H9 (cell line): ENCODE results near the gene SRSF4. TPM values are rescaled to one million over a fixed set of nuclear protein-coding genes. Genes with fewer than 3 reads are reported as not detected.
"Not testable (repeated sequence)": the region's sequence is repeated elsewhere in the genome, so short reads cannot be mapped to it uniquely, and the experiment has no call there.

Source experiments
- DNase-seq: peaks from one replicate; pipeline ENCODE4 v3.0.0-alpha.2; 2017
- H2AFZ ChIP-seq: one replicate; pipeline ENCODE4 v1.6.1; 2013; ENCODE audit warnings: mild to moderate bottlenecking, low read length, control low read depth, moderate library complexity
- H2AK5ac ChIP-seq: 2 replicates; pipeline ENCODE4 v1.6.1; 2013; ENCODE audit warnings: low read length, control low read depth, mixed read lengths; ENCODE audit not compliant: insufficient read length
- H2BK120ac ChIP-seq: one replicate; pipeline ENCODE4 v1.6.1; 2013; ENCODE audit warnings: low read depth, mild to moderate bottlenecking, low read length, control low read depth, inconsistent platforms; ENCODE audit not compliant: poor library complexity, severe bottlenecking
- H2BK12ac ChIP-seq: 2 replicates; pipeline ENCODE4 v1.6.1; 2013; ENCODE audit warnings: low read length, control low read depth, mixed read lengths, low read depth; ENCODE audit not compliant: insufficient read length
- H2BK15ac ChIP-seq: 2 replicates; pipeline ENCODE4 v1.6.1; 2013; ENCODE audit warnings: low read depth, low read length, control low read depth
- H2BK20ac ChIP-seq: one replicate; pipeline ENCODE4 v1.6.1; 2013; ENCODE audit warnings: low read depth, mild to moderate bottlenecking, low read length, control low read depth, inconsistent platforms; ENCODE audit not compliant: poor library complexity, severe bottlenecking
- H2BK5ac ChIP-seq: 2 replicates; pipeline ENCODE4 v1.6.1; 2013; ENCODE audit warnings: low read length, control low read depth, mixed read lengths; ENCODE audit not compliant: insufficient read length
- H3K14ac ChIP-seq: 2 replicates; pipeline ENCODE4 v1.6.1; 2013; ENCODE audit warnings: low read length, control low read depth; ENCODE audit not compliant: insufficient read depth
- H3K18ac ChIP-seq: 2 replicates; pipeline ENCODE4 v1.6.1; 2013; ENCODE audit warnings: low read depth, mild to moderate bottlenecking, mixed read lengths, low read length, control low read depth; ENCODE audit not compliant: insufficient read length
- H3K23ac ChIP-seq: 2 replicates; pipeline ENCODE4 v1.6.1; 2013; ENCODE audit warnings: low read length, control low read depth, mixed read lengths, low read depth; ENCODE audit not compliant: insufficient read length
- H3K23me2 ChIP-seq: 2 replicates; pipeline ENCODE4 v1.6.1; 2013; ENCODE audit warnings: low read depth, mild to moderate bottlenecking, mixed read lengths, low read length, control low read depth; ENCODE audit not compliant: insufficient read length, poor library complexity, severe bottlenecking
- H3K27ac ChIP-seq: 2 replicates; pipeline ENCODE4 v1.5.1; 2013; ENCODE audit warnings: low read length, control low read depth, mixed read lengths, low read depth; ENCODE audit not compliant: insufficient read length
- H3K27me3 ChIP-seq: 2 replicates; pipeline ENCODE4 v1.6.1; 2013; ENCODE audit warnings: low read length, control low read depth, inconsistent platforms; ENCODE audit not compliant: insufficient read depth
- H3K4ac ChIP-seq: 2 replicates; pipeline ENCODE4 v1.6.1; 2013; ENCODE audit warnings: low read depth, mild to moderate bottlenecking, control low read depth, inconsistent platforms, low read length, moderate library complexity
- H3K4me1 ChIP-seq: 2 replicates; pipeline ENCODE4 v1.6.1; 2013; ENCODE audit warnings: low read length, control low read depth, inconsistent platforms; ENCODE audit not compliant: insufficient read depth
- H3K4me2 ChIP-seq: 2 replicates; pipeline ENCODE4 v1.6.1; 2013; ENCODE audit warnings: low read length, control low read depth, mixed read lengths; ENCODE audit not compliant: insufficient read length, insufficient read depth
- H3K56ac ChIP-seq: 2 replicates; pipeline ENCODE4 v1.6.1; 2013; ENCODE audit warnings: low read depth, mild to moderate bottlenecking, mixed read lengths, low read length, control low read depth; ENCODE audit not compliant: insufficient read length
- H3K79me1 ChIP-seq: 2 replicates; pipeline ENCODE4 v1.6.1; 2013; ENCODE audit warnings: low read depth, mild to moderate bottlenecking, moderate library complexity, low read length, control low read depth, inconsistent platforms; ENCODE audit not compliant: insufficient read depth, poor library complexity, severe bottlenecking
- H3K79me2 ChIP-seq: 2 replicates; pipeline ENCODE4 v1.6.1; 2013; ENCODE audit warnings: low read length, control low read depth, inconsistent platforms; ENCODE audit not compliant: insufficient read depth
- H3K9ac ChIP-seq: 2 replicates; pipeline ENCODE4 v1.6.1; 2013; ENCODE audit warnings: low read length, control low read depth, mixed read lengths; ENCODE audit not compliant: insufficient read length; ENCODE audit errors: extremely low read depth
- H3K9me3 ChIP-seq: one replicate; pipeline ENCODE4 v1.6.1; 2013; ENCODE audit warnings: low read depth, low read length, inconsistent platforms; ENCODE audit not compliant: control insufficient read depth
- H3T11ph ChIP-seq: one replicate; pipeline ENCODE4 v1.6.1; 2013; ENCODE audit warnings: mild to moderate bottlenecking, low read length, control low read depth, inconsistent platforms
- H4K20me1 ChIP-seq: one replicate; pipeline ENCODE4 v1.6.1; 2013; ENCODE audit not compliant: control insufficient read depth, insufficient read length, insufficient read depth
- H4K5ac ChIP-seq: 2 replicates; pipeline ENCODE4 v1.6.1; 2013; ENCODE audit warnings: low read depth, mild to moderate bottlenecking, mixed read lengths, low read length, control low read depth; ENCODE audit not compliant: insufficient read length
- H4K8ac ChIP-seq: replicated peaks from 2 replicates; pipeline ENCODE4 v1.6.1; 2013; ENCODE audit warnings: low read length, control low read depth, mixed read lengths, low read depth; ENCODE audit not compliant: insufficient read length
- H4K91ac ChIP-seq: 2 replicates; pipeline ENCODE4 v1.6.1; 2013; ENCODE audit warnings: low read depth, mild to moderate bottlenecking, moderate library complexity, mixed read lengths, low read length, control low read depth; ENCODE audit not compliant: insufficient read length
- H3K27ac Mint-ChIP-seq, 3 experiments: 2 replicates in 2 of 3; 3 replicates in 1 of 3; pipeline ENCODE4 v1.8.0; 2020 to 2021; ENCODE audit warnings: mixed read lengths in 3 of 3, mild to moderate bottlenecking in 1 of 3, moderate library complexity in 1 of 3
- H3K27me3 Mint-ChIP-seq: 2 replicates; pipeline ENCODE4 v1.8.0; 2021; ENCODE audit warnings: low read depth, mild to moderate bottlenecking, moderate library complexity, mixed read lengths
- H3K36me3 Mint-ChIP-seq, 3 experiments: 2 replicates in 2 of 3; 3 replicates in 1 of 3; pipeline ENCODE4 v1.8.0; 2020 to 2021; ENCODE audit warnings: low read depth in 3 of 3, mixed read lengths in 3 of 3; ENCODE audit not compliant: insufficient read depth in 1 of 3
- H3K4me1 Mint-ChIP-seq, 2 experiments: 2 replicates each; pipeline ENCODE4 v1.8.0; 2020; ENCODE audit warnings: mixed read lengths in 2 of 2
- H3K4me3 Mint-ChIP-seq, 2 experiments: 2 replicates in 1 of 2; 3 replicates in 1 of 2; pipeline ENCODE4 v1.8.0; 2020 to 2021; ENCODE audit warnings: mild to moderate bottlenecking in 2 of 2, mixed read lengths in 2 of 2, moderate library complexity in 1 of 2
- H3K9me3 Mint-ChIP-seq, 2 experiments: 2 replicates in 1 of 2; 3 replicates in 1 of 2; pipeline ENCODE4 v1.8.0; 2020; ENCODE audit warnings: mild to moderate bottlenecking in 2 of 2, mixed read lengths in 2 of 2, moderate library complexity in 1 of 2
- WGBS: extraction: QIAGEN DNeasy Blood & Tissue Kit; methylation state at CpG from one replicate; pipeline ENCODE4 v1.1.7; 2013; ENCODE audit warnings: missing lambda C conversion rate, low lambda C conversion rate, mixed read lengths; ENCODE audit not compliant: insufficient read length; ENCODE audit errors: extremely low coverage; 5-methylcytosine and 5-hydroxymethylcytosine counted together
- total RNA-seq: library from RNA; stranded (reverse); gene quantifications from 2 replicates; pipeline ENCODE4 v1.2.1, GENCODE V29; 2021
- TF ChIP-seq, protein P1 (sequence below): fragments of 200-600 bp; sonication (generic); conservative IDR thresholded peaks from 3 replicates; pipeline ENCODE4 v1.8.0; 2021; ENCODE audit warnings: antibody characterized with exemption, mild to moderate bottlenecking

The SRSF4 gene
- total RNA-seq, 1 experiment from 2014 or later: 90.6 TPM

DNA sequence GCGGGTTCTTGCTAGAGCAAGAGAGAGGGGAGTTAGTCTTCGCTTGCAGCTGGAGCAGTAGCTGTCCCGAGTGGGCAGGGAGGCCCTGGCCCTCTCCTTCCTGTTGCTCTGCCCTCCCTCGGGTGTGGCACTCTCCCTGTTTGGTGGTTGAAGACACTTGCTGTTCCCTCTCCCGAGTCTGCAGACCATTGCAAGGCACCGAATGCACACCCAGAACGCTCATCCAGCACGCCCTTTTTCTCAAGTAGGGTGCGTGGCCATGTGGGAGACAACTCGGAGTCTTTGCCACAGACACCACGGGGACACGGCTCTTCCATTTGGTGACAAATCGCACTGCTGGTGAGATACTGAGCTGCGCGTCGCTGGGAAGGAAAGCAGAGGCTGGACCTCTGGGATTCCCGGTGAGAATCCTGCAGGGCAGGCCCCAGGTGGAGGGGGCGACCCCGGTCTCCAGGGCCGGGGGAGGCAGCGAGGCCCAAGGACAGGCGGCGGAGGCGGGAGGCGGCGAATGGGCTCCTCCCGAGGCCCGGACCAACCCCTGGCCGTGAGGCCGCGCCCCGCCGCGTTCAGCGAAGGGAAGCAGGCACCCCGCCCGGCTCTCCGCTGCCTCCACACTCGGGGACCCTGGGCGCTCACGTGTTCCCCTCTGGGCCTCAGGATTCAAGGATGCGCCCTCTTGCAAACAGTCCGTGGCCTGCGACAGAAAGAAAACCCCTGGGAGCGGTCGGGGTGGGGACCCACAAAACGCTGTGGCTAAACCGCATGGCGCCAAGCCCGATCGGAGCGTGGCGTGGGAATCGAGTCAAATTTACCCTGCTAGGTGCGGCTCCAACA is 47.6 kb downstream of the SRSF4 start:
- Histone ChIP-seq H3K4ac (no peak overlapping the region), H3K79me2 (no peaks in the 10 kb centered on the region), H3K23ac (no peak overlapping the region), H2BK120ac (no peak overlapping the region), H2BK12ac (peak overlapping the region; percentile 86), H3K18ac (no peak overlapping the region), H3K23me2 (no peaks in the 10 kb centered on the region), H4K8ac (peak overlapping the region; percentile 89), H2BK15ac (no peak overlapping the region), H3K9me3 (no peaks in the 10 kb centered on the region), H3K27ac (no peak overlapping the region), H3K27me3 (no peaks in the 10 kb centered on the region), H4K5ac (peak overlapping the region; percentile 81), H3K4me1 (peaks cover 3% of the 10 kb centered on the region; the same call in 1 of the 2 replicates), H2AFZ (no peak overlapping the region), H3K9ac (no peak overlapping the region), H2BK5ac (no peak overlapping the region), H2BK20ac (no peak overlapping the region), H4K20me1 (no peaks in the 10 kb centered on the region), H3K79me1 (no peaks in the 10 kb centered on the region), H3K14ac (peak overlapping the region; percentile 50), H3K56ac (no peak overlapping the region), H3K4me2 (no peak overlapping the region), H2AK5ac (no peak overlapping the region), H3T11ph (no peak overlapping the region), H4K91ac (no peak overlapping the region)
- H3K4me3 Mint-ChIP-seq: no peak overlapping the region
- H3K27ac Mint-ChIP-seq: no peak overlapping the region
- no peaks in the 10 kb centered on the region for H3K36me3 Mint-ChIP-seq
- DNase-seq: no peak
- TF ChIP-seq, protein P1, sequence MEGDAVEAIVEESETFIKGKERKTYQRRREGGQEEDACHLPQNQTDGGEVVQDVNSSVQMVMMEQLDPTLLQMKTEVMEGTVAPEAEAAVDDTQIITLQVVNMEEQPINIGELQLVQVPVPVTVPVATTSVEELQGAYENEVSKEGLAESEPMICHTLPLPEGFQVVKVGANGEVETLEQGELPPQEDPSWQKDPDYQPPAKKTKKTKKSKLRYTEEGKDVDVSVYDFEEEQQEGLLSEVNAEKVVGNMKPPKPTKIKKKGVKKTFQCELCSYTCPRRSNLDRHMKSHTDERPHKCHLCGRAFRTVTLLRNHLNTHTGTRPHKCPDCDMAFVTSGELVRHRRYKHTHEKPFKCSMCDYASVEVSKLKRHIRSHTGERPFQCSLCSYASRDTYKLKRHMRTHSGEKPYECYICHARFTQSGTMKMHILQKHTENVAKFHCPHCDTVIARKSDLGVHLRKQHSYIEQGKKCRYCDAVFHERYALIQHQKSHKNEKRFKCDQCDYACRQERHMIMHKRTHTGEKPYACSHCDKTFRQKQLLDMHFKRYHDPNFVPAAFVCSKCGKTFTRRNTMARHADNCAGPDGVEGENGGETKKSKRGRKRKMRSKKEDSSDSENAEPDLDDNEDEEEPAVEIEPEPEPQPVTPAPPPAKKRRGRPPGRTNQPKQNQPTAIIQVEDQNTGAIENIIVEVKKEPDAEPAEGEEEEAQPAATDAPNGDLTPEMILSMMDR: no peak
- peaks cover 6 to 9% of the 10 kb centered on the region in 2 experiments; a peak in 3 of 4 replicates for H3K4me1 Mint-ChIP-seq
- peaks cover 9% of the 10 kb centered on the region for H3K27me3 Mint-ChIP-seq
- peaks cover 0 to 6% of the 10 kb centered on the region in 2 experiments; a peak in 1 of 5 replicates for H3K9me3 Mint-ChIP-seq
- WGBS: no CpG with 5 or more reads among the region's 55 CpGs

DNA sequence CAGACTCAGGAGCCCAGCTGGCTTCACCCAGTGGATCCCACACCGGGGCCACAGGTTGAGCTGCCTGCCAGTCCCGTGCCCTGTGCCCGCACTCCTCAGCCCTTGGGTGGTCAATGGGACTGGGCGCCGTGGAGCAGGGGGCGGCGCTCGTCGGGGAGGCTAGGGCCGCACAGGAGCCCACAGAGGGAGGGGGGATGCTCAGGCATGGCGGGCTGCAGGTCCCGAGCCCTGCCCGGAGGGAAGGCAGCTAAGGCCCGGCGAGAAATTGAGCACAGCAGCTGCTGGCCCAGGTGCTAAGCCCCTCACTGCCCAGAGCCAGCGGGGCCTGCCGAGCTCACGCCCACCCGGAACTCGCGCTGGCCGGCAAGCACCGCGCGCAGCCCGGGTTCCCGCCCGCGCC is 50.6 kb downstream of the SRSF4 start:
- not testable (repeated sequence) for H2BK20ac ChIP-seq, H4K5ac ChIP-seq, H3K18ac ChIP-seq, H3K4me3 Mint-ChIP-seq, H3T11ph ChIP-seq, H3K27me3 ChIP-seq, H3K56ac ChIP-seq, H3K27ac ChIP-seq, H3K23me2 ChIP-seq, H3K14ac ChIP-seq, H3K27ac Mint-ChIP-seq, H3K23ac ChIP-seq, H3K9me3 ChIP-seq, DNase-seq, H3K79me2 ChIP-seq, H2AFZ ChIP-seq, H2BK120ac ChIP-seq, H3K9ac ChIP-seq, H2AK5ac ChIP-seq, H3K79me1 ChIP-seq, H2BK12ac ChIP-seq, H3K9me3 Mint-ChIP-seq, H3K4me1 Mint-ChIP-seq, H3K4me2 ChIP-seq, H4K91ac ChIP-seq, H4K8ac ChIP-seq, H3K4ac ChIP-seq, H3K4me1 ChIP-seq, H3K36me3 Mint-ChIP-seq, H4K20me1 ChIP-seq, H2BK5ac ChIP-seq, H2BK15ac ChIP-seq
- no CpG with 5 or more reads among the region's 29 CpGs for WGBS
- H3K27me3 Mint-ChIP-seq: peaks cover 12% of the 10 kb centered on the region
